CD4-positive, alpha-beta T cell treated with Interleukin-6 at 100 ng/mL for 8 hours (primary cell): ENCODE data around the gene RAB25.
"Not testable (repeated sequence)": the region's sequence is repeated elsewhere in the genome, so short reads cannot be mapped to it uniquely, and the experiment has no call there.

Source experiments
- DNase-seq: peaks from one replicate; pipeline ENCODE4 v3.0.0-alpha.2; 2020; ENCODE audit warnings: mixed read lengths, low spot score

The RAB25 gene

GRCh38 chr1:156060937-156061636 is at the start of gene RAB25:
TSS of gene RAB25 (plus strand) at chr1:156061160. CDS start at chr1:156061401, 241 bp downstream.
- DNase-seq, result no peak

GRCh38 chr1:156012051-156012817 is 48.7 kb upstream of the RAB25 start:
- DNase-seq, result no peak

- DNase-seq, result no peak
Measured at GRCh38 chr1:156014829-156015228, 46.1 kb upstream of the RAB25 start.

- no peak for DNase-seq
Measured at GRCh38 chr1:156019946-156020292, 41.0 kb upstream of the RAB25 start.

- peak; percentile 87 for DNase-seq
Measured at GRCh38 chr1:156020293-156021092, 40.5 kb upstream of the RAB25 start, which contains the start of gene SSR2. TSS of gene SSR2 (minus strand) at chr1:156020951. CDS start at chr1:156020167, 784 bp downstream.

- no peak for DNase-seq
Measured at GRCh38 chr1:156021093-156021428, 39.9 kb upstream of the RAB25 start.

GRCh38 chr1:156021954-156022353 is 39.0 kb upstream of the RAB25 start:
- no peak for DNase-seq

GRCh38 chr1:156024801-156025200 is 36.2 kb upstream of the RAB25 start:
- no peak for DNase-seq

- DNase-seq, result no peak
Measured at GRCh38 chr1:156025876-156026275, 35.1 kb upstream of the RAB25 start.

- DNase-seq, result no peak
Measured at GRCh38 chr1:156026588-156026987, 34.4 kb upstream of the RAB25 start.

- DNase-seq, result no peak
Measured at GRCh38 chr1:156033011-156033410, 27.9 kb upstream of the RAB25 start.

GRCh38 chr1:156034991-156035390 is 26.0 kb upstream of the RAB25 start:
- not testable (repeated sequence) for DNase-seq

- DNase-seq, result no peak
Measured at GRCh38 chr1:156042828-156043227, 18.1 kb upstream of the RAB25 start.

GRCh38 chr1:156045076-156045475 is 15.9 kb upstream of the RAB25 start:
- no peak for DNase-seq

GRCh38 chr1:156048663-156049258 is 12.2 kb upstream of the RAB25 start:
- no peak for DNase-seq

GRCh38 chr1:156050376-156050775 is 10.6 kb upstream of the RAB25 start:
- DNase-seq, result no peak

GRCh38 chr1:156051011-156051725 is 9.8 kb upstream of the RAB25 start:
- DNase-seq, result no peak

GRCh38 chr1:156052862-156053767 is 7.8 kb upstream of the RAB25 start:
- DNase-seq, result peak; percentile 62

GRCh38 chr1:156053768-156054499 is 7.0 kb upstream of the RAB25 start, which contains the start of gene UBQLN4:
TSS of gene UBQLN4 (minus strand) at chr1:156053798. CDS start at chr1:156053701, 97 bp downstream.
- peak; percentile 90 for DNase-seq
